H1 (cell line): ENCODE results near the gene MAGEA8. TPM values are rescaled to one million over a fixed set of nuclear protein-coding genes. Genes with fewer than 3 reads are reported as not detected.
"Not testable (repeated sequence)": the region's sequence is repeated elsewhere in the genome, so short reads cannot be mapped to it uniquely, and the experiment has no call there.

Experiments used
- CTCF ChIA-PET: fragments of 300-600 bp; sonication (Branson Sonifier 250); formaldehyde crosslinking; loops from one replicate; lab custom pipeline; 2021; ENCODE audit not compliant: partially characterized antibody; lab: Charles Lee
- POLR2A ChIA-PET: fragments of 300-600 bp; sonication (Branson Sonifier 250); formaldehyde crosslinking; loops from one replicate; lab custom pipeline; 2021; ENCODE audit warnings: inconsistent platforms; ENCODE audit not compliant: partially characterized antibody; lab: Charles Lee
- DNase-seq, 2 experiments: peaks; one replicate each; pipeline versions ENCODE4 v3.0.0 to v3.0.0-alpha.2; 2010 to 2022; ENCODE audit warnings: low spot score in 2 of 2, low read depth in 1 of 2, mixed read lengths in 1 of 2
- FAIRE-seq: peaks from 2 replicates; lab custom pipeline; 2011; peaks lifted over from hg19 to GRCh38; lab: Jason Lieb, UNC
- H2AFZ ChIP-seq: 2 replicates; pipeline ENCODE4 v1.8.1; 2012; ENCODE audit warnings: low read length, inconsistent platforms
- H2AK5ac ChIP-seq: 2 replicates; pipeline ENCODE4 v1.6.1; 2013; ENCODE audit warnings: low read depth, low read length
- H2BK120ac ChIP-seq: replicated peaks from 2 replicates; pipeline ENCODE3; 2013; ENCODE audit warnings: low read depth, low read length, inconsistent platforms
- H2BK12ac ChIP-seq: 2 replicates; pipeline ENCODE4 v1.6.1; 2013; ENCODE audit warnings: low read depth, low read length
- H2BK15ac ChIP-seq: 2 replicates; pipeline ENCODE4 v1.6.1; 2013; ENCODE audit warnings: low read length
- H2BK20ac ChIP-seq: 2 replicates; pipeline ENCODE4 v1.6.1; 2013; ENCODE audit warnings: low read length
- H2BK5ac ChIP-seq: 2 replicates; pipeline ENCODE4 v1.6.1; 2013; ENCODE audit warnings: low read depth, low read length
- H3K14ac ChIP-seq: 2 replicates; pipeline ENCODE4 v1.6.1; 2013; ENCODE audit warnings: inconsistent platforms; ENCODE audit not compliant: insufficient read length
- H3K18ac ChIP-seq: 2 replicates; pipeline ENCODE4 v1.6.1; 2013; ENCODE audit warnings: low read length; ENCODE audit errors: extremely low read depth
- H3K23ac ChIP-seq: 2 replicates; pipeline ENCODE4 v1.6.1; 2013; ENCODE audit warnings: inconsistent platforms; ENCODE audit not compliant: insufficient read length
- H3K23me2 ChIP-seq: 2 replicates; pipeline ENCODE4 v1.6.1; 2013; ENCODE audit warnings: low read depth, low read length
- H3K27ac ChIP-seq: 2 replicates; pipeline ENCODE4 v1.6.1; 2011; ENCODE audit warnings: low read depth, low read length, inconsistent platforms
- H3K27me3 ChIP-seq, 4 experiments: replicated peaks in 1 of 4; 1 replicate in 1 of 4; 2 replicates in 3 of 4; pipeline versions ENCODE4 v1.6.1 to v1.8.1; 2011 to 2013; ENCODE audit warnings: low read length in 3 of 4, mild to moderate bottlenecking in 3 of 4, inconsistent platforms in 2 of 4, mixed read lengths in 2 of 4, moderate library complexity in 1 of 4; ENCODE audit not compliant: control insufficient read depth in 3 of 4, insufficient read depth in 3 of 4; ENCODE audit errors: extremely low read depth in 1 of 4
- H3K36me3 ChIP-seq, 4 experiments: 2 replicates each; pipeline versions ENCODE4 v1.6.1 to v1.8.1; 2011 to 2013; ENCODE audit warnings: mild to moderate bottlenecking in 4 of 4, low read length in 3 of 4, moderate library complexity in 2 of 4, control low read depth in 1 of 4, inconsistent platforms in 1 of 4; ENCODE audit not compliant: insufficient read depth in 4 of 4, control insufficient read depth in 2 of 4
- H3K4ac ChIP-seq: replicated peaks from 2 replicates; pipeline ENCODE3; 2013; ENCODE audit warnings: low read length, low read depth, mixed read lengths, inconsistent platforms; ENCODE audit not compliant: insufficient read length
- H3K4me1 ChIP-seq, 4 experiments: replicated peaks in 1 of 4; 1 replicate in 1 of 4; 2 replicates in 3 of 4; pipeline versions ENCODE4 v1.6.1 to v1.8.1; 2011 to 2013; ENCODE audit warnings: low read length in 3 of 4, inconsistent platforms in 2 of 4, mixed read lengths in 1 of 4; ENCODE audit not compliant: insufficient read depth in 4 of 4, control insufficient read depth in 3 of 4
- H3K4me2 ChIP-seq, 2 experiments: 2 replicates each; pipeline versions ENCODE4 v1.6.1 to v1.8.1; 2011 to 2013; ENCODE audit warnings: low read depth in 2 of 2, low read length in 2 of 2, control low read depth in 1 of 2, inconsistent platforms in 1 of 2, mild to moderate bottlenecking in 1 of 2; ENCODE audit not compliant: insufficient read depth in 1 of 2
- H3K4me3 ChIP-seq, 4 experiments: fragments of 200-600, 300-600 bp in 1 of 4; sonication (generic), shearing (Covaris generic), sonication (Bioruptor Twin) in 1 of 4; 2 replicates each; pipeline versions ENCODE4 v1.5.1 to v1.8.1; 2011 to 2016; ENCODE audit warnings: low read length in 4 of 4, low read depth in 3 of 4, control low read depth in 2 of 4, inconsistent platforms in 2 of 4, mild to moderate bottlenecking in 2 of 4, mixed read lengths in 1 of 4, moderate library complexity in 1 of 4; ENCODE audit not compliant: insufficient read depth in 2 of 4; ENCODE audit errors: extremely low read depth in 1 of 4
- H3K56ac ChIP-seq: replicated peaks from 2 replicates; pipeline ENCODE3; 2013; ENCODE audit warnings: low read depth, mild to moderate bottlenecking, mixed read lengths, low read length, inconsistent platforms; ENCODE audit not compliant: insufficient read length
- H3K79me1 ChIP-seq: 2 replicates; pipeline ENCODE4 v1.6.1; 2013; ENCODE audit warnings: low read depth, low read length, control low read depth
- H3K79me2 ChIP-seq, 2 experiments: 2 replicates each; pipeline versions ENCODE4 v1.6.1 to v1.8.1; 2012 to 2013; ENCODE audit warnings: low read length in 2 of 2, mild to moderate bottlenecking in 2 of 2, inconsistent platforms in 1 of 2; ENCODE audit not compliant: insufficient read depth in 2 of 2, control insufficient read depth in 1 of 2
- H3K9ac ChIP-seq, 4 experiments: replicated peaks in 1 of 4; 1 replicate in 1 of 4; 2 replicates in 3 of 4; pipeline versions ENCODE4 v1.6.1 to v1.8.1; 2011 to 2013; ENCODE audit warnings: low read depth in 3 of 4, low read length in 3 of 4, control low read depth in 2 of 4, mild to moderate bottlenecking in 2 of 4, moderate library complexity in 2 of 4, inconsistent platforms in 1 of 4; ENCODE audit errors: extremely low read depth in 1 of 4
- H3K9me3 ChIP-seq, 2 experiments: 2 replicates each; pipeline versions ENCODE4 v1.6.1 to v1.8.1; 2012 to 2013; ENCODE audit warnings: mild to moderate bottlenecking in 2 of 2, moderate library complexity in 2 of 2, control low read depth in 1 of 2, inconsistent platforms in 1 of 2, low read depth in 1 of 2, low read length in 1 of 2, mixed read lengths in 1 of 2; ENCODE audit not compliant: insufficient read depth in 2 of 2
- H4K20me1 ChIP-seq, 2 experiments: replicated peaks in 1 of 2; 2 replicates each; pipeline versions ENCODE3 to v1.8.1; 2011 to 2013; ENCODE audit warnings: inconsistent platforms in 2 of 2, low read length in 2 of 2, mild to moderate bottlenecking in 1 of 2; ENCODE audit not compliant: insufficient read depth in 2 of 2, control insufficient read depth in 1 of 2
- H4K5ac ChIP-seq: 2 replicates; pipeline ENCODE4 v1.6.1; 2013; ENCODE audit warnings: low read length, low read depth, mixed read lengths, inconsistent platforms; ENCODE audit not compliant: insufficient read length
- H4K8ac ChIP-seq: 2 replicates; pipeline ENCODE4 v1.8.0; 2013; ENCODE audit warnings: mild to moderate bottlenecking, moderate library complexity, low read length, inconsistent platforms; ENCODE audit not compliant: insufficient read depth; ENCODE audit errors: extremely low read depth
- H4K91ac ChIP-seq: replicated peaks from 2 replicates; pipeline ENCODE3; 2013; ENCODE audit warnings: low read length, mixed read lengths, inconsistent platforms; ENCODE audit not compliant: insufficient read length
- WGBS, 2 experiments: shearing (Covaris generic) in 1 of 2; methylation state at CpG; one replicate each; pipeline versions ENCODE4 v1.1.6 to v1.1.7; 2013 to 2015; ENCODE audit warnings: low lambda C conversion rate in 2 of 2, mixed read lengths in 2 of 2, inconsistent platforms in 1 of 2, low coverage in 1 of 2, missing lambda C conversion rate in 1 of 2; ENCODE audit not compliant: insufficient replicate concordance in 2 of 2, insufficient coverage in 1 of 2, insufficient read length in 1 of 2; ENCODE audit errors: extremely low coverage in 1 of 2, missing lambda C conversion rate in 1 of 2; 5-methylcytosine and 5-hydroxymethylcytosine counted together
- polyA plus RNA-seq, 7 experiments: library from polyadenylated mRNA; depleted of rRNA in 3 of 7; stranded (reverse) in 5 of 7; unstranded in 2 of 7; fragments of >200 nt in 5 of 7; fragments of 200-250 nt in 2 of 7; gene quantifications; 1 replicate in 5 of 7; 2 replicates in 1 of 7; 4 replicates in 1 of 7; pipeline versions ENCODE4 v1.2.1 to v1.2.3, GENCODE V29; 2011 to 2013; ENCODE audit warnings: missing spikeins in 2 of 7, mixed read lengths in 2 of 7
- total RNA-seq: library from RNA; stranded (reverse); fragmentation: NEBNext Ultra II Directional; extraction: Animal tissue kit (Norgen Biotek cat#: 25700); gene quantifications from 2 replicates; pipeline ENCODE4 v1.2.1, GENCODE V29; 2021

MAGEA8 gene
- total and polyA plus RNA-seq, 2 of the 8 experiments (the other 6 are each of a cell fraction or from before 2014, with no cell fraction given), result not detected

- H3K4me3 ChIP-seq, H2BK15ac ChIP-seq, H3K4me1 ChIP-seq, H3K27me3 ChIP-seq, H3K27ac ChIP-seq, H2BK20ac ChIP-seq, H4K20me1 ChIP-seq, H2AK5ac ChIP-seq, H3K9ac ChIP-seq, H3K9me3 ChIP-seq, CTCF ChIA-PET, H2AFZ ChIP-seq, H3K14ac ChIP-seq, H3K4ac ChIP-seq, H3K23ac ChIP-seq, FAIRE-seq, H3K23me2 ChIP-seq, H3K56ac ChIP-seq, H3K79me2 ChIP-seq, H3K18ac ChIP-seq, H4K8ac ChIP-seq, H3K4me2 ChIP-seq, H3K79me1 ChIP-seq, H3K36me3 ChIP-seq, H4K5ac ChIP-seq, H2BK12ac ChIP-seq, DNase-seq, H2BK120ac ChIP-seq, H2BK5ac ChIP-seq, POLR2A ChIA-PET, H4K91ac ChIP-seq: not testable (repeated sequence)
- no CpG with 5 or more reads among the region's 1 CpG for WGBS, 2 experiments
Measured at GRCh38 chrX:149928635-149929034, 47.7 kb downstream of the MAGEA8 start.

- H2BK12ac ChIP-seq, H3K14ac ChIP-seq, H3K4me2 ChIP-seq, H2AFZ ChIP-seq, H3K4me1 ChIP-seq, DNase-seq, CTCF ChIA-PET, H2BK120ac ChIP-seq, H2BK5ac ChIP-seq, H3K79me1 ChIP-seq, H4K8ac ChIP-seq, H4K20me1 ChIP-seq, POLR2A ChIA-PET, H4K91ac ChIP-seq, H3K56ac ChIP-seq, H3K23ac ChIP-seq, FAIRE-seq, H3K36me3 ChIP-seq, H3K27me3 ChIP-seq, H4K5ac ChIP-seq, H3K27ac ChIP-seq, H3K4ac ChIP-seq, H3K9ac ChIP-seq, H2BK15ac ChIP-seq, H3K9me3 ChIP-seq, H2AK5ac ChIP-seq, H3K23me2 ChIP-seq, H3K18ac ChIP-seq, H3K4me3 ChIP-seq, H3K79me2 ChIP-seq, H2BK20ac ChIP-seq: not testable (repeated sequence)
- WGBS, 2 experiments, result no CpG with 5 or more reads among the region's 7 CpGs
Measured at GRCh38 chrX:149929400-149929799, 48.4 kb downstream of the MAGEA8 start, which contains the start of gene HSFX4. TSS of gene HSFX4 (plus strand) at chrX:149929573. CDS start at chrX:149929645, 72 bp downstream.
